PC-9 (cell line): ENCODE measurements around the gene FAM193A. TPM values are rescaled to one million over a fixed set of nuclear protein-coding genes. Genes with fewer than 3 reads are reported as not detected.
"Not testable (repeated sequence)": the region's sequence is repeated elsewhere in the genome, so short reads cannot be mapped to it uniquely, and the experiment has no call there.

Experiments
- BruUV-seq: library from RNA; stranded (reverse); fragments of 400-500 nt; replicated peaks from 2 replicates; lab custom pipeline; 2021; lab: Mats Ljungman, UMichigan
- CTCF ChIA-PET: fragments of 300-600 bp; sonication (Branson Sonifier 250); formaldehyde crosslinking; loops from one replicate; lab custom pipeline; 2022; ENCODE audit warnings: antibody characterized with exemption; lab: Charles Lee
- POLR2A ChIA-PET: fragments of 300-600 bp; sonication (Branson Sonifier 250); formaldehyde crosslinking; loops from one replicate; lab custom pipeline; 2022; ENCODE audit warnings: antibody characterized with exemption; ENCODE audit not compliant: unreplicated experiment; lab: Charles Lee
- DNase-seq, 2 experiments: peaks; one replicate each; pipeline versions ENCODE4 v3.0.0 to v3.0.0-alpha.2; 2015 to 2022; ENCODE audit warnings: mixed read lengths in 1 of 2
- H2AFZ ChIP-seq: fragments of 200-600 bp; sonication (generic); 2 replicates; pipeline ENCODE4 v1.8.1; 2017; ENCODE audit warnings: antibody characterized with exemption
- H3F3A ChIP-seq: fragments of 200-600 bp; sonication (generic); 2 replicates; pipeline ENCODE4 v1.8.1; 2017; ENCODE audit warnings: antibody characterized with exemption, mild to moderate bottlenecking, low read depth; ENCODE audit not compliant: insufficient read depth
- H3K27ac ChIP-seq: fragments of 200-600 bp; sonication (generic); 2 replicates; pipeline ENCODE4 v1.6.1; 2016; ENCODE audit warnings: mixed run types
- H3K27me3 ChIP-seq: fragments of 200-600 bp; sonication (generic); 2 replicates; pipeline ENCODE4 v1.6.1; 2016; ENCODE audit warnings: low read depth, mixed run types; ENCODE audit not compliant: insufficient read depth
- H3K36me3 ChIP-seq: fragments of 200-600 bp; sonication (generic); 2 replicates; pipeline ENCODE4 v1.6.1; 2016; ENCODE audit warnings: low read depth, mixed run types
- H3K4me1 ChIP-seq: fragments of 200-600 bp; sonication (generic); replicated peaks from 2 replicates; pipeline ENCODE4 v1.6.1; 2016; ENCODE audit warnings: mixed run types; ENCODE audit not compliant: insufficient read depth
- H3K4me2 ChIP-seq: fragments of 200-600 bp; sonication (generic); 2 replicates; pipeline ENCODE4 v1.6.1; 2017; ENCODE audit warnings: mixed run types
- H3K4me3 ChIP-seq: fragments of 200-600 bp; sonication (generic); 2 replicates; pipeline ENCODE4 v1.6.1; 2016; ENCODE audit warnings: mixed run types
- H3K79me2 ChIP-seq: fragments of 200-600 bp; sonication (generic); 2 replicates; pipeline ENCODE4 v1.6.1; 2017; ENCODE audit warnings: low read depth, mixed run types
- H3K9me2 ChIP-seq: fragments of 200-600 bp; sonication (generic); 2 replicates; pipeline ENCODE4 v1.8.1; 2017; ENCODE audit warnings: mild to moderate bottlenecking; ENCODE audit not compliant: insufficient read depth
- H3K9me3 ChIP-seq: fragments of 200-600 bp; sonication (generic); 2 replicates; pipeline ENCODE4 v1.8.1; 2016; ENCODE audit warnings: low read depth; ENCODE audit not compliant: insufficient read depth
- H4K20me1 ChIP-seq: fragments of 200-600 bp; sonication (generic); 2 replicates; pipeline ENCODE4 v1.8.1; 2017; ENCODE audit not compliant: insufficient read depth
- EZH2 ChIP-seq: fragments of 200-600 bp; sonication (generic); IDR thresholded peaks from 2 replicates; pipeline ENCODE4 v1.8.0; 2017; ENCODE audit warnings: antibody characterized with exemption, low read depth
- intact Hi-C: fragments of 100-400 bp; cut with micrococcal nuclease; formaldehyde crosslinking; loops from one replicate; pipeline ENCODE4 v1.10.0; 2022; ENCODE audit not compliant: unreplicated experiment
- total RNA-seq: library from RNA; stranded (reverse); gene quantifications from 2 replicates; pipeline ENCODE4 v1.2.3, GENCODE V29; 2021
- TF ChIP-seq, protein P1 (sequence below): fragments of 200-600 bp; sonication (generic); conservative IDR thresholded peaks from 2 replicates; pipeline ENCODE4 v1.6.1; 2017; ENCODE audit warnings: mixed run types, antibody characterized with exemption, mild to moderate bottlenecking, moderate library complexity

The FAM193A gene
- total RNA-seq, 1 experiment from 2014 or later: 23.4 TPM

DNA sequence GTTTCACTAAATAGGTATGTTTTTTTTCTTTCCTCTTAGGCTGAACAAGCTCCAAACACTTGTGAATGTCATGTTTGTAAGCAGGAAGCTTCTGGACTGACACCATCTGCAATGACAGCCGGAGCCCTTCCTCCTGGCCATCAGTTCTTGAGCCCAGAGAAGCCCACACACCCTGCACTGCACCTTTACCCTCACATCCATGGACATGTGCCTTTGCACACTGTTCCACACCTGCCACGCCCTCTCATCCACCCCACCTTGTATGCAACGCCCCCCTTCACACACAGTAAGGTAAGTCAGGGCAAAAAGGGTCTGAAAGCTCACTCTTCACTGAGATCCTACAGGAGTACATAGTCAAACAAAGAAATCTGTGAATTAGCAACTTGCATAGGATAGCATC is 135.6 kb downstream of the FAM193A start:
- intact Hi-C loops: no loop called here
- no peak for DNase-seq

DNA sequence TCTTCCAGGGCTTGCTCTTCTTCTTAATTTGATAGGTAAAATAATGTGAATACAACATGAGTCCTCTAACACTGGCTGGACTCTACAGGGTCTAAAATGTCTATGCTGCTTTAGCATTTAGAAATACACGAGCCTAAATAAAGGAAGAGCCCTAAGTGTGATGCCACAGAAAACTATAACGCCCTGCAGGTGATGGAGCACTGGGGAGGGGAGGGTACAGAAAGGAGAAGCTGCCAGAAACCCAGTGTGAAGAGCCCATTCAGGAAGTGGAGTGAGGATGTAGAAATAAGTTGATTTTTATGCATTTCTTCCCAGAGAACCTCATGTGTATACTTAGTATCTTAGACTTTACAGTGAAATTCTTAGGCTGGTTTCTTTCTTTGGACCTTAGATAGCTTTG is 136.3 kb downstream of the FAM193A start:
- Histone ChIP-seq H3K27ac (no peak overlapping the region), H3K27me3 (no peaks in the 10 kb centered on the region), H3K9me2 (no peaks in the 10 kb centered on the region), H3K79me2 (no peaks in the 10 kb centered on the region), H3K9me3 (no peaks in the 10 kb centered on the region), H3K36me3 (no peaks in the 10 kb centered on the region), H3F3A (0 out of 2 replicates have a peak, but pooled peaks cover 5% of the 10 kb centered on the region), H3K4me3 (no peak overlapping the region), H2AFZ (no peak overlapping the region), H3K4me2 (no peak overlapping the region), H3K4me1 (no peaks in the 10 kb centered on the region), H4K20me1 (no peaks in the 10 kb centered on the region)
- CTCF ChIA-PET: no interaction called here
- intact Hi-C loops: no loop called here
- TF ChIP-seq, protein P1, sequence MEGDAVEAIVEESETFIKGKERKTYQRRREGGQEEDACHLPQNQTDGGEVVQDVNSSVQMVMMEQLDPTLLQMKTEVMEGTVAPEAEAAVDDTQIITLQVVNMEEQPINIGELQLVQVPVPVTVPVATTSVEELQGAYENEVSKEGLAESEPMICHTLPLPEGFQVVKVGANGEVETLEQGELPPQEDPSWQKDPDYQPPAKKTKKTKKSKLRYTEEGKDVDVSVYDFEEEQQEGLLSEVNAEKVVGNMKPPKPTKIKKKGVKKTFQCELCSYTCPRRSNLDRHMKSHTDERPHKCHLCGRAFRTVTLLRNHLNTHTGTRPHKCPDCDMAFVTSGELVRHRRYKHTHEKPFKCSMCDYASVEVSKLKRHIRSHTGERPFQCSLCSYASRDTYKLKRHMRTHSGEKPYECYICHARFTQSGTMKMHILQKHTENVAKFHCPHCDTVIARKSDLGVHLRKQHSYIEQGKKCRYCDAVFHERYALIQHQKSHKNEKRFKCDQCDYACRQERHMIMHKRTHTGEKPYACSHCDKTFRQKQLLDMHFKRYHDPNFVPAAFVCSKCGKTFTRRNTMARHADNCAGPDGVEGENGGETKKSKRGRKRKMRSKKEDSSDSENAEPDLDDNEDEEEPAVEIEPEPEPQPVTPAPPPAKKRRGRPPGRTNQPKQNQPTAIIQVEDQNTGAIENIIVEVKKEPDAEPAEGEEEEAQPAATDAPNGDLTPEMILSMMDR: no peak
- no peak for TF ChIP-seq EZH2
- no TSS peak for BruUV-seq
- POLR2A ChIA-PET: no interaction called here
- DNase-seq: no peak

More for the DNA sequence above, 135.6 kb downstream of the FAM193A start:
- H3K79me2 ChIP-seq: no peaks in the 10 kb centered on the region
- BruUV-seq: no TSS peak
- H3K4me3 ChIP-seq: no peak overlapping the region
- CTCF ChIA-PET: no interaction called here
- H3F3A ChIP-seq: 0 out of 2 replicates have a peak, but pooled peaks cover 5% of the 10 kb centered on the region
- H3K36me3 ChIP-seq: no peaks in the 10 kb centered on the region
- no peak overlapping the region for H3K27ac ChIP-seq
- no peaks in the 10 kb centered on the region for H3K27me3 ChIP-seq
- no peaks in the 10 kb centered on the region for H3K9me3 ChIP-seq
- POLR2A ChIA-PET: no interaction called here
- H3K9me2 ChIP-seq: no peaks in the 10 kb centered on the region
- H2AFZ ChIP-seq: no peak overlapping the region
- H3K4me1 ChIP-seq: no peaks in the 10 kb centered on the region
- H3K4me2 ChIP-seq: no peak overlapping the region
- no peaks in the 10 kb centered on the region for H4K20me1 ChIP-seq
- TF ChIP-seq, protein P1: no peak
- no peak for TF ChIP-seq EZH2

DNA sequence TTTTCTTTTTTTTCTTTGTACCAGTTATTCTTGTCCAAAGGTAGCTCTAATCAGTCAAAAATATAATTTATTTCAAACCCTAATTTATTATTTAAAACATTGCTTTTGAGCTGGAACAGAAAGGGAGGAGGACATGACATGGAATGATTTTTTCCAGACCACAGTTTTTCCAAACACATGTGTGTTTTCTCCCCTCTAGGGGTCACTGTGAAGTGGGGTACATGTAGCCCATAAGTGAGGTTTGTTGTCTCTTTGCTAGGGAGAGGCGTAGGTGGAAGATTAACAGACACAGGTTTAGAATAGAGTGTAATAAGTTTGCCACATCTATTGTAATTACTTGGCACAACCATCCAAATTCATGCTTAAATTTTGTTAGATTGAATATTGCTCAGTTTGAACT is 136.7 kb downstream of the FAM193A start:
- H2AFZ ChIP-seq: no peak overlapping the region
- no peaks in the 10 kb centered on the region for H3K36me3 ChIP-seq
- no peaks in the 10 kb centered on the region for H3K79me2 ChIP-seq
- H3F3A ChIP-seq: 0 out of 2 replicates have a peak, but pooled peaks cover 5% of the 10 kb centered on the region
- H4K20me1 ChIP-seq: no peaks in the 10 kb centered on the region
- no peaks in the 10 kb centered on the region for H3K9me3 ChIP-seq
- no peaks in the 10 kb centered on the region for H3K4me1 ChIP-seq
- intact Hi-C loops: no loop called here
- no peaks in the 10 kb centered on the region for H3K27me3 ChIP-seq
- no peak overlapping the region for H3K27ac ChIP-seq
- TF ChIP-seq, protein P1: no peak; the same call in 1 of the 2 replicates
- TF ChIP-seq EZH2: no peak
- DNase-seq: no peak
- H3K4me2 ChIP-seq: no peak overlapping the region
- no peak overlapping the region for H3K4me3 ChIP-seq
- no TSS peak for BruUV-seq
- CTCF ChIA-PET: no interaction called here
- no peaks in the 10 kb centered on the region for H3K9me2 ChIP-seq
- POLR2A ChIA-PET: interaction anchor here (0.7 kb wide), 1 partner anchor 26 kb away, joined by 19 read pairs; no protein-coding TSS in a partner anchor

DNA sequence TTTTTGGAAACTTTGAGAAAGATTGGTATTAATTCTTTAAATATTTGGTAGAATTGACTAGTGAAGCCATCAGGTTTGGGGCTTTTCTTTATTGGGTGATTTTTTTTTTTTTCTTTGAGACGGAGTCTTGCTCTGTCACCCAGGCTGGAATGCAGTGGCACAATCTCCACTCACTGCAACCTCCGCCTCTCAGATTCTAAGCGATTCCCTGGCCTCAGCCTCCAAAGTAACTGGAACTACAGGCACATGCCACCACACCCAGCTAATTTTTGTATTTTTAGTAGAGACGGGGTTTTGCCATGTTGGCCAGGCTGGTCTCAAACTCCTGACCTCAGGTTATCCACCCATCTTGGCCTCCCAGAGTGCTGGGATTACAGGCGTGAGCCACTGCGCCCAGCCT is 143.3 kb downstream of the FAM193A start:
- H3K9me2 ChIP-seq, DNase-seq, H3K27ac ChIP-seq, POLR2A ChIA-PET, CTCF ChIA-PET, H3F3A ChIP-seq, H3K4me2 ChIP-seq, H3K36me3 ChIP-seq, H3K9me3 ChIP-seq, H2AFZ ChIP-seq, H3K79me2 ChIP-seq, BruUV-seq, intact Hi-C loops, H3K4me1 ChIP-seq, H3K27me3 ChIP-seq, H3K4me3 ChIP-seq, H4K20me1 ChIP-seq: not testable (repeated sequence)
